HFFc6 (cell line): Measurements from ENCODE around the gene CYP27C1. TPM values are rescaled to one million over a fixed set of nuclear protein-coding genes. Genes with fewer than 3 reads are reported as not detected.
A peak's percentile ranks its signal among the peaks of the same experiment; 100 is the strongest.
"Not testable (repeated sequence)": the region's sequence is repeated elsewhere in the genome, so short reads cannot be mapped to it uniquely, and the experiment has no call there.

Experiments
- DNase-seq: peaks from one replicate; pipeline ENCODE4 v3.0.0-alpha.2; 2018
- H3K27ac Mint-ChIP-seq: 2 replicates; pipeline ENCODE4 v1.8.0; 2020; ENCODE audit warnings: mild to moderate bottlenecking, mixed read lengths
- H3K27me3 Mint-ChIP-seq: 2 replicates; pipeline ENCODE4 v1.8.0; 2021; ENCODE audit warnings: mild to moderate bottlenecking, moderate library complexity, mixed read lengths; ENCODE audit not compliant: insufficient read depth
- H3K36me3 Mint-ChIP-seq: 2 replicates; pipeline ENCODE4 v1.8.0; 2021; ENCODE audit warnings: low read depth, mixed read lengths
- H3K4me1 Mint-ChIP-seq: 2 replicates; pipeline ENCODE4 v1.8.0; 2020; ENCODE audit warnings: low read depth, mixed read lengths
- H3K4me3 Mint-ChIP-seq: 2 replicates; pipeline ENCODE4 v1.8.0; 2020; ENCODE audit warnings: mild to moderate bottlenecking, moderate library complexity, mixed read lengths
- H3K9me3 Mint-ChIP-seq: 2 replicates; pipeline ENCODE4 v1.8.0; 2020; ENCODE audit warnings: mild to moderate bottlenecking, mixed read lengths
- total RNA-seq, 6 experiments: library from RNA; stranded (reverse); fragmentation: NEBNext Ultra II Directional; extraction: Animal tissue kit (Norgen Biotek cat#: 25700); gene quantifications; 2 replicates in 1 of 6; 3 replicates in 5 of 6; pipeline ENCODE4 v1.2.3, GENCODE V29; 2021
- TF ChIP-seq, protein P1 (sequence below): fragments of 200-600 bp; sonication (generic); IDR thresholded peaks from 2 replicates; pipeline ENCODE4 v1.5.0; 2021; ENCODE audit warnings: antibody characterized with exemption, mild to moderate bottlenecking

Gene CYP27C1
- total RNA-seq, 6 experiments from 2014 or later: 0.09 to 0.17 (median 0.13) TPM

DNA sequence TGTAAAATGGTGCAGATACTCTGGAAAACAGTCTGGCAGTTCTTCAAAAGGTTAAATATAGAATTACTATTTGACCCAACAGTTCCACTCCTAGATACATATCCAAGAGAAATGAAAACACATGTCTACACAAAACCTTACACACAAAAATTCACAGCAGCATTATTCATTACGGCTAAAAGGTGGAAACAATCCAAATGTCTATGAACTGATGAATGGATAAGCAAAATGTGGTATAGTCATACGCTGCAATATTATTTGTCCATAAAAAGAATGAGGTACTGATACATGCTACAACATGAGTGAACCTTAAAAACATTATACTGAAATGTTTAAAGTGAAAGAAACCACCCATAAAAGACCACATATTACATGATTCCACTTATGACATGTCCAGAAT is 4.0 kb downstream of the CYP27C1 start:
- Mint-ChIP-seq H3K4me1 (peaks cover 36% of the 10 kb centered on the region), H3K27ac (no peak overlapping the region), H3K9me3 (peaks cover 18% of the 10 kb centered on the region), H3K36me3 (peaks cover 13% of the 10 kb centered on the region; the same call in 1 of the 2 replicates), H3K27me3 (peaks cover 20% of the 10 kb centered on the region), H3K4me3 (no peak overlapping the region)
- TF ChIP-seq, protein P1, sequence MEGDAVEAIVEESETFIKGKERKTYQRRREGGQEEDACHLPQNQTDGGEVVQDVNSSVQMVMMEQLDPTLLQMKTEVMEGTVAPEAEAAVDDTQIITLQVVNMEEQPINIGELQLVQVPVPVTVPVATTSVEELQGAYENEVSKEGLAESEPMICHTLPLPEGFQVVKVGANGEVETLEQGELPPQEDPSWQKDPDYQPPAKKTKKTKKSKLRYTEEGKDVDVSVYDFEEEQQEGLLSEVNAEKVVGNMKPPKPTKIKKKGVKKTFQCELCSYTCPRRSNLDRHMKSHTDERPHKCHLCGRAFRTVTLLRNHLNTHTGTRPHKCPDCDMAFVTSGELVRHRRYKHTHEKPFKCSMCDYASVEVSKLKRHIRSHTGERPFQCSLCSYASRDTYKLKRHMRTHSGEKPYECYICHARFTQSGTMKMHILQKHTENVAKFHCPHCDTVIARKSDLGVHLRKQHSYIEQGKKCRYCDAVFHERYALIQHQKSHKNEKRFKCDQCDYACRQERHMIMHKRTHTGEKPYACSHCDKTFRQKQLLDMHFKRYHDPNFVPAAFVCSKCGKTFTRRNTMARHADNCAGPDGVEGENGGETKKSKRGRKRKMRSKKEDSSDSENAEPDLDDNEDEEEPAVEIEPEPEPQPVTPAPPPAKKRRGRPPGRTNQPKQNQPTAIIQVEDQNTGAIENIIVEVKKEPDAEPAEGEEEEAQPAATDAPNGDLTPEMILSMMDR: no peak
- DNase-seq: no peak

DNA sequence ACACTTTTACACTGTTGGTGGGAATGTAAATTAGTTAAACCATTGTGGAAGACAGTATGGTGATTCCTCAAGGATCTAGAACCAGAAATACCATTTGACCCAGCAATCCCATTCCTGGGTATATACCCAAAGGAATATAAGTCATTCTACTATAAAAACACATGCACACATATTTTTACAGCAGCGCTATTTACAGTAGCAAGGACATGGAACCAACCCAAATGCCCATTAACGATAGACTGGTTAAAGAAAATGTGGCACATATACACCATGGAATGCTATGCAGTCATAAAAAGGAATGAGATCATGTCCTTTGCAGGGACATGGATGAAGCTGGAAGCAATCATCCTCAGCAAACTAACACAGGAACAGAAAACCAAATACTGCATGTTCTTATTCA is 5.9 kb downstream of the CYP27C1 start:
- H3K9me3 Mint-ChIP-seq: peaks cover 18% of the 10 kb centered on the region
- peak; percentile 41 for DNase-seq
- not testable (repeated sequence) for H3K27ac Mint-ChIP-seq, H3K4me3 Mint-ChIP-seq
- H3K27me3 Mint-ChIP-seq: peaks cover 20% of the 10 kb centered on the region
- H3K4me1 Mint-ChIP-seq: peaks cover 26% of the 10 kb centered on the region
- peaks cover 13% of the 10 kb centered on the region; the same call in 1 of the 2 replicates for H3K36me3 Mint-ChIP-seq

DNA sequence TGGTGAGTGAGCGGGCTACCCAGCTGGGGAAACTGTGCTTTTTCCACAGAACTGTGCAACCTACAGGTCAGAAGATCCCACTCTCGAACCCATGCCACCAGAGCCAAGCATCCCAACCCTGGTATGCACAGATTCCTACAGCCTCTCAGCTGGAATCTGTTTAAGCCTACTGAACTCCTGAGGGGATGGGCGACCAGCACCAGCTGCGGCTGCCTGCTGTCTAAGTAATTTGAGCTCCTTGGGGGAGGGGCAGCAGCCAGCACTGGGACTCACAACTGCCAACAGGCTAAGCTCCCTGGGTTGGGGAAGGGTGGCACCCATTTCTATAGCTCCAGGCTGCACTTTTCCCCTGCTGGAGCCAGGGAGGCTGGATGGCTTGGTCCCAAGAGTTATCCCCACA is 11.8 kb downstream of the CYP27C1 start:
- Mint-ChIP-seq H3K36me3 (peaks cover 5% of the 10 kb centered on the region; the same call in 1 of the 2 replicates), H3K4me1 (no peaks in the 10 kb centered on the region), H3K27me3 (peaks cover 22% of the 10 kb centered on the region), H3K27ac (no peak overlapping the region), H3K4me3 (no peak overlapping the region), H3K9me3 (peaks cover 7% of the 10 kb centered on the region)
- DNase-seq: no peak
- TF ChIP-seq, protein P1: no peak

DNA sequence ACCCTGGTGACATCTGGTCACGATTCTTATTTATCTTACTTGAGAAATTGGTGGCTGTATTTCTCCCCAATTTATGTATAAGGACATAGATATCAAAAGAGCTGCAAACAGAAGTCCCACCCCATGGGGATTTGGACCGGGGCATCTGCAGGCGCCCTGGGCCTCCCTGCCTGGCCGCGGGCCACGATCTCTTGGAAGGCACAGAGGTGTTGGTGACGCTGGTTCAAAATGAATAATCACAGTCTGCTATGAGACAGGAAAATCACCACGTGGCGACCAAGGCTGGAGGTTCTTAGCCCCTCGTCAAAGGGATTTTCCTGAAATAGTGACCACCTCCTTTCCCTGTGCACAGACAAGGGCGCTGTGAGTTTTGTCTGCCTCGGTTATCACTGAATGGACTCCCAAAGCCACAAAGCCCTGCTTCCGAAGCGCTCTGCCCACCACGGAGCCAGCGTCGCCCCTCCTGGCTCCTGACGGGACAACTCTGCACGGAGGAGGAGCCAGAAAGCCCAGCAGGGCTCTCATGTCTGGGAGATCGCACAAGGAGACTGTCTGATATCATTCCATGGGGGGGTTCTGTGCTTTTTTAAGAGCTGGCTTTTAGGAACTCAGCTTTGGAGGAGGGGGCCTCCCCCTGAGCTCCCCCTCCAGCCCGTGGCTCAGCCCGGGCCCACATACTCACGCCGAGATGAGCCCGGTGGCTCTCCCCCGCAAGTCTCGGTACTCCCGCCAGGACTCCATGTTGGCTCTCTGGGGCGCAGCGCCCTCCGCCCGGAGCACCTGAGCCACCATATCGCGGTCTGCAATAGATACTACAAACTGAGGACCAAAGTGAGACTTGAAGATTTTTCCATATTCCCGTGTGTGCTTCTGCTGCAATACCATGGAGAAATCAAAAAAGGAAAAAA is 14.6 kb downstream of the CYP27C1 start:
- no peaks in the 10 kb centered on the region for H3K4me1 Mint-ChIP-seq
- H3K36me3 Mint-ChIP-seq: no peaks in the 10 kb centered on the region
- no peak overlapping the region for H3K27ac Mint-ChIP-seq
- no peaks in the 10 kb centered on the region for H3K9me3 Mint-ChIP-seq
- no peak for DNase-seq
- no peak overlapping the region for H3K4me3 Mint-ChIP-seq
- peaks cover 14% of the 10 kb centered on the region for H3K27me3 Mint-ChIP-seq
- TF ChIP-seq, protein P1: no peak

DNA sequence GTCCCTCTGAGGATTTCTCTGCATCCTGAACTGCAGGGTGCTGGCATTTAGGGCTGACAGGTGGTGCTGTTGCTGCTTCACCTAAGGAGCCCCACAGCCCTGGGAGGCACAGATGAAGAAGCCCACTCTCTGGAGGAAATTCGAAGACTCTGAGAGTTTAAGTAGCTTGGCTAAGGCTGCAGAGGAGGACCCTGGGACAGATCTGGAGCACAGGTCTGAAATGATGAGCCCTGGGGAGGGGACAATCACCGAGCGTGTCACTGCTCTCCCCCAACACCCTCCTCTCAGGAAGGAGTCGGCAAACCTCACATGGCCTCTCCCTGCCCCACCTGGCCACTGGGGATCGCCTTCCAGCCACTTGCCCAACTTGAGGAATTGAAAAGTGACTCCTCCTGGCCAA is 18.6 kb downstream of the CYP27C1 start:
- peaks cover 5% of the 10 kb centered on the region for H3K27me3 Mint-ChIP-seq
- H3K4me3 Mint-ChIP-seq: no peak overlapping the region
- H3K36me3 Mint-ChIP-seq: no peaks in the 10 kb centered on the region
- H3K9me3 Mint-ChIP-seq: no peaks in the 10 kb centered on the region
- no peak for DNase-seq
- H3K27ac Mint-ChIP-seq: no peak overlapping the region
- TF ChIP-seq, protein P1: no peak
- no peaks in the 10 kb centered on the region for H3K4me1 Mint-ChIP-seq

DNA sequence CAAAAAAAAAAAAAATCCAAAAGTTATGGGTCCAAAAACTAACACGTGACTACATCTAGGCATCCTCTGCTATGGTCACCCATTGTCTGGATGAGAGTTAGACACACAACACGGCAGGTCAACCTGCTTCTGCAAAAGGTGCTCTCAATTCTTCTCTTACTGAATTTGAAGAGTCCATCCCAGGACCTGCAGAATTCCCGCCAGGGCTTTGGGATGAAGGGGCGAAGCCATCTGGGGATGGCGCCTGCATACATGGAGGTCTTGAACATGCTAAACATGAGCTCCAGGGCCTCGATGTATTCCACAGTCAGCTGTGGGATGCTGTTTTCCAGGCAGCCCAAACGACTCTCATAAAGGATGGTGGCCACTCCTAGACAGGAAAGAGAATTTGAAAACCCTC is 19.1 kb downstream of the CYP27C1 start:
- Mint-ChIP-seq H3K27ac (no peak overlapping the region), H3K4me3 (no peak overlapping the region), H3K9me3 (no peaks in the 10 kb centered on the region), H3K27me3 (peaks cover 5% of the 10 kb centered on the region), H3K36me3 (no peaks in the 10 kb centered on the region), H3K4me1 (no peaks in the 10 kb centered on the region)
- TF ChIP-seq, protein P1: no peak
- DNase-seq: no peak
